HG03439 (cell line): ENCODE results near the gene PPARG.
A peak's percentile ranks its signal among the peaks of the same experiment; 100 is the strongest.
"Not testable (repeated sequence)": the region's sequence is repeated elsewhere in the genome, so short reads cannot be mapped to it uniquely, and the experiment has no call there.

Experiments used
- ATAC-seq: cut with Tn5 transposase; IDR thresholded peaks from one replicate; pipeline ENCODE4 v1.9.1; 2021; ENCODE audit warnings: mild to moderate bottlenecking, moderate library complexity; ENCODE audit not compliant: unreplicated experiment

Gene PPARG

DNA sequence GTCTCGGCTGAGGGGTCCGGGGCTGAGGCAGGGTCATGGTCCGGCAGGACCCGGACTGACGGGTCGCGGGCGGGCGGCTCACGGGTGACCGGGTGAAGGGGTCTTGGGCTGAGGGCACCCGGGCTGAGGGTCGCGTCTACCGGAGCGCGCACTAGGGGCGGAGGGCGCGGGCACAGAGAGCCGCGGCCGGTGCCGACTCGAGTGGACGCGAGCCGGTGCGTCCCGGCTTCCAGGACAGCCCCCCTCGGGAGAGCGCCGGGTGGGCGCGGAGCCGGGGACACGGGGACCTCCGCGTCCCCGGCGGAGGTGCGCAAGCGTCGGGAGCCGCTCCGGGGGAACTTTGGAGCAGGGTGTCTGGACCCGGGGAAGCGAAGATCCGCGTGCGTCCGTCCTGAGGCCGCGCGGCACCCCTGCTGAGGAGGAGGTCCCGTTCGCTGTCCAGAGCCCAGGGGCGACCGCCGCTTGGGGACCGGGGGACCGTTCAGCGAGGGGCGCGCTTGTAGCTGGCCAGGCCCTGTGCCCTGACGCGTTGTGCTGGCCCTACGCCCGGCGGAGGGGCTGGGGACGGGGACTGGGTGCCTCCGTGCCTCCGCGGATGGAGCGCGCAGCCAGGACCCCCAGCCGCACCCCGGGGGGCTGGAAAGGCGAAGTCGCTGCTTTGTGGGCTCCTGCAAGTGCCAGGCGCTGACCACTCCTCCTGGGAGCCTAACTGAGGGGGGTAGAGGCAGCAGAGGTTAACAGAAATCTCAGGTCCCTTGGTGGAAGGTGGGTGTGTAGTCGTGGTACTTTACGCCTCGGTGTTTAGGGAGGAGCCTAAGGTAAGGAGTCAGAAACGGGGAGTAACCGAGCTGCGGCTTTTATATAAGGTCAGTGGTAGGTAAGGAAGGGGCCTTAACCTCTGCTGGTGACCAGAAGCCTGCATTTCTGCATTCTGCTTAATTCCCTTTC is at the start of gene PPARG:
TSS of gene PPARG (plus strand) at position 889 of the 948 bp plus-strand sequence. CDS start 90,642 bp downstream, outside the sequence.
- ATAC-seq = no peak

DNA sequence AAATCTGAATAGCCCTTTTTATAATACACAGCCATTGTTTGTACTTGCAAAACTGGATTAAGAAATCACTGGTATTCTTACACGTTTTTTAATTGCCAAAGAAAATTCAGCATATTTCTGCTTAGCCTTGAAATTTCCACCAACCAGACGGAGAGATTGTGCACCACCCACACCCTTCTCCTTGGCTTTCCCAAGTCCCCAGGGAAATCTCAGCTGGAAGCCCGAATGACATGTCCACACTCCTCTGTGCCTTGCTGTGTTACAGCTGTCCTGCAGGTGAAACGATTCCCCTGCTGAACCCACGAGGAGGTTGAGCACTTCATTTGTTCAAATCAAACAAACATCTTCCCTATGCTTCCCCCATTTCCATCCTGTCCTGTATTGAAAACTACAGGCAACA is 49.6 kb upstream of the PPARG start:
- no peak for ATAC-seq

DNA sequence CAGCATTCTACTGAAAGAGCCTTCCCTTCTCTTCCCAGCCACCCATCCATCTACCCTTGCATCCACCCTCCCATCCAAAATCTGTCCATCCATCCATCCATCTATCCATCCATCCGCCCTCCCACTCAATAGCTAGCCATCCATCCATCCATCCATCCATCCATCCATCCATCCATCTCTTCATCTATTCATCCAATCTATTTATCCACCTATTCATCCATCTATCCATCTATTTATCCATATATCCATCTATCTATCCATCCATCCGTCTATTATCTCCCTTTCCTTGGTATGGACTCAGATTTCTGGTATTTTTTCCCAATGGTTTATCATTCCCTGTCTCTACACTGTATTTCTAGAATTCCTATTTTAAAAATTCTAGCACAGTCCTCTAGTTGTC is 46.1 kb upstream of the PPARG start:
- ATAC-seq = no peak

DNA sequence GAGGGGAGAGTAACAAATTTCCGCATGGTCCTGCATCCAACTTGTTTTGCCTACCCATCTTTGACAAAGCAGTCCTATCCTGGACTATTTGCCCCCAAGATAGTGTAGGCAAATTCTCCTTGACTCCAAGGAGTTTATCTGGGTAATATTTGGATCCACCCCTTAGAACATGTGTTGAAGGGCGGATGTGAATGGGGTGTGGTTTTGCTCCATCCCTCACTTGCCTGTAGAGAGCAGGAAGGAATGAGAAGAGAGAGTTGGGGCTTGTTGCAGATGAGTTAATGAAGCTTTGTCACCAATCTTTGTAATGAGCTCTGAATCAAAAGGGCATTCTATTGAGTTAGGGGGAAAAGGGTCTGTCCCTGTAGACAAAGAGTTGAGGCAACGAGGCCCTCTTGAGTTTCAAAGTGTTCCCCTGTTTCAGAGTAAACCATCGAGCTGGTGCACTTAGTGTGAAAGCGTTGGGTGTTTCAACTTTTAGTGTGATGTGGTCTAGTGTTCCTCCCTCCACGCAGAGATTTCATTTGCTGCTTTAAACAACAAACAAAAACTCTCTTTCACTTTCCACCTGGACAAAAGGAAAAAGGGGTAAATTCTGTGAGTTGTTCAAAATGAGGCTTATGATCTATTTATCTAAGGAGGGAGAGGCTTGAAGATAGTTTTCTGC is 42.2 kb upstream of the PPARG start:
- no peak for ATAC-seq

DNA sequence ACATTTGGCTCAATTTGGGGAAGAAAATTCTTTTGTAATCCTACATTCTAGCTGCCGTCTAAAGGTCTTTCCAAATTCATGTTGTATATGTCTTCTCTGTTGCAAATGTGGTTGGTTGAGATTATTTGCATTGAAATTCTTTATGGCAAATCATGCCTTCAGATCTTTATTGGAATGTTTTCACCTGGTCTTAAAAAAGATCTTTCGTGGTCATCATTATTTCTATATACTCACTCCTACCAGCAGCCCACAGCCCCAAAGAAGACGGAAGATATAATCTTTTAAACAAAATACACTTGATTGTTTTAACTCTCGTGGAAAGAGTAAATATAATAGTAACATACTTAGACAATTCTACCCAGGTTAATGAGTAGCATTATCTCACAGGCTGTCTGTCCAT is 41.5 kb upstream of the PPARG start:
- ATAC-seq = no peak

DNA sequence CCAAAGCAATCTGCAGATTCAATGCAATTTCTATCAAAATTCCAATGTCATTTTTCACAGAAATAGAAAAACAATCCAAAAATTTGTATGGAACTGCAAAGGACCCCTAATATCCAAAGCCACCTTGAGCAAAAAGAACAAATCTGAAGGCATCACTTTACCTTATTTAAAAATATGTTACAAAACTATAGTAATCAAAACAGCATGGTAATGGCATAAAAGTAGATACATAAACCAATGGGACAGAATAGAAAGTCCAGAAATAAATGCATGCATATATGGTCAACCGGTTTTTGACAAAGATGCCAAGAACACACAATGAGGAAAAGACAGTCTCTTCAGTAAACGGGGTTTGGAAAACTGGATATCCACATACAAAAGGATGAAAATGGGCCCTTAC is 39.4 kb upstream of the PPARG start:
- ATAC-seq = no peak

DNA sequence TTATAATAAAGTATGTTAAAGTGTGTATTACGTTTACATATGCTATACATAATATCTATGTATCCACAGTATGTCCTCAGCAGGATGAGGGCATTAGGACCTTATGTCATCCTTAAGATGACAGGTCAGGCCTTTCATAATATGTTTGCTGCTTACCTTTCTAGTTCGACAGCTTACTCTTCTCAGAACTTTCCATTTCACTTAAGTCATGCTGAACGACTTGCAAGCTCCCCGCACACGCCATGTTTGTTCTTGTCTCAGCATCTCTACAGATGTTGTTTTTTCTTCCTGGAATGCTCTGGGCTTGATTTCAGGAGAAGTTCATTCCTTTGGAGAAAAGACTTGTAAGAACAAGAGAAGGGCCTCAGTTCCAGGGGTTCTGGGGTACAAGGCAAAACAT is 36.0 kb upstream of the PPARG start:
- no peak for ATAC-seq

DNA sequence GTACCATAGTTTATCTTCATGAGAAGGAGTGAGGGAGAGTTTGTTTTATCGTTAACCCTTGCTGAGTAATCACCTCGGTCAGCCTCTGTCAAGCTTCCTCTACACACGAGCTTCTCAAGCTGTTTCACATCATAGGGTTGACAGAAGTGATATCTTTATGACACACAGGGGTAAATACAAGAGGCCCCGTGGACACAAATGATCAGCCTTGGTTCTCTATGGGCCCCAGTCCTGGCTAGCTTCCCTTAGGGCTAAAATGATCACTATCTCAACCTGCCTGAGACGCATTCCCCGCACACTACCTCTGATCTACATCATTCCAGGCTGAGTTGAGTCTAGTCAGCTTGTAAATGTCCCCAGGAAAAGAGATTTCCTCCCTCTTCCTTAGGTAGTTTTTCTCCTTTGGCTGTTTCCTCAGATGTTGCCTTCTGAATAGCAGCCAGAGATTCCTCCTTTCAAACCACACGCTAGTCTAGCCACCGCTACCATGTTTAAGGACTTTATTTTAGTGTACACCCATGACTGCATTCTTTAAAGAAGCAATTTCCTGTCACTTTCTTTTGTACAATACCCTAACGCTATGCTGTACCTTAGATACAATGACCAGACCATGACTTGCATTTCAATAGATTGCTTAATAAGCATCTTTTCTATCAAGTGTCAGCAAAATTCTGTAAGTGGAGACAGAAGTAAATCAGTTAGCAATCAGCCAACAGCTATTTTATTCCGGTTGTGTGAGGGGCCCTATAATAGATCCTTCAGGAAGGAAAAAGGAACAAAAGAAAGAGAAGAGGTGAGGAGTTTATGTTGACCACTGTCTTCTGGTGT is 35.1 kb upstream of the PPARG start:
- ATAC-seq = no peak

GRCh38 chr3:12255393-12255792 is 33.5 kb upstream of the PPARG start:
- no peak for ATAC-seq

DNA sequence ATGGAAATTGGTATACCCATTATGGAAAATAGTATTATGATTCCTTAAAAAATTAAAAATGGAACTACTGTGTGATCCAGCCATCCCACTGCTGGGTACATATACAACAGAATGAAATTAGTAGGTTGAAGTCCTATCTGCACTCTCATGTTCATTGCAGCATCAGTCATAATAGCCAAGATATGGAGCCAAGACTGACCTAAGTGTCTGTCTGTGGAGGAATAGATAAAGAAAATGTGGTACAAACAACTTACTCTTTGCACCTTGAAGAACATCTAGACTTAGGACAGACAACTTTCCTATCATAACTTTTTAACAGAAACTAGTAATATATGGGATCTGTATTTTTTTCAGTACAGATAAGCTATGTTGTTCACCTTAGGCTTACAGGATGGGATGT is 30.0 kb upstream of the PPARG start:
- no peak for ATAC-seq

DNA sequence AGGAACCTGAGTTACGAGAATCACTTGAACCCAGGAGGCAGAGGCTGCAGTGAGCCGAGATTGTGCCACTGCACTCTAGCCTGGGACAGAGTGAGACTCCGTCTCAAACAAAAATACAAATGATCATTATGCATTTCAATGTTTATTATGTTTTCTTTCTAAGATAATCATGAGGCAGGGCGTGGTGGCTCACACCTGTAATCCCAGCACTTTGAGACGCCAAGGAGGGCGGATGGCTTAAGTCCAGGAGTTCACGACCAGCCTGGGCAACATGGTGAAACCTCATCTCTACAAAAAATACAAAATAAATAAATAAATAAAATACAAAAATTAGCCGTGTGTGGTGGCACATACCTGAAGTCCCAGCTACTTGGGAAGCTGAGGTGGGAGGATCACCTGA is 26.7 kb upstream of the PPARG start:
- not testable (repeated sequence) for ATAC-seq

GRCh38 chr3:12265508-12265907 is 23.4 kb upstream of the PPARG start:
- no peak for ATAC-seq

GRCh38 chr3:12266038-12266437 is 22.8 kb upstream of the PPARG start:
- no peak for ATAC-seq

- ATAC-seq = no peak
These were observed 21.4 kb upstream of the PPARG start for GRCh38 chr3:12267376-12268030.

- no peak for ATAC-seq
These were observed 20.7 kb upstream of the PPARG start for GRCh38 chr3:12268049-12268735.

DNA sequence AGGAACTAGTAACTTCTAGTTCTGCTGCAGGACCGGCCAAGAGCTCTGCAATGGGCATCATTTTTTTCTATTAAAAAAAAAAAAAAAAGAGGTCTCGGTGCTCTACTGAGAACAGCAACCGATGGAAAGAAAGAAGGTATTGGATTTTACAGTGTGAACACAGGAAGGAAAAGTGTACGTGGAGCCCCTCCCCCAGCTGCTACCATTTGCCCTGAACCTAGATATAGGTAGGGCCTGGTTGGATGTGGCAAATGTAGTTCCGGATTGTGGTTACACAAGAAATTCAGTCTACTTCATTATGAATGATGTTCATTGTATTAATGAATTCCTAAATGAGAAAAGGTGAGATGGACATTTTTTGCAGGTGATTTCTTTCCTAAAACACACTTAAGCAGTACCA is 17.9 kb upstream of the PPARG start:
- ATAC-seq = no peak

DNA sequence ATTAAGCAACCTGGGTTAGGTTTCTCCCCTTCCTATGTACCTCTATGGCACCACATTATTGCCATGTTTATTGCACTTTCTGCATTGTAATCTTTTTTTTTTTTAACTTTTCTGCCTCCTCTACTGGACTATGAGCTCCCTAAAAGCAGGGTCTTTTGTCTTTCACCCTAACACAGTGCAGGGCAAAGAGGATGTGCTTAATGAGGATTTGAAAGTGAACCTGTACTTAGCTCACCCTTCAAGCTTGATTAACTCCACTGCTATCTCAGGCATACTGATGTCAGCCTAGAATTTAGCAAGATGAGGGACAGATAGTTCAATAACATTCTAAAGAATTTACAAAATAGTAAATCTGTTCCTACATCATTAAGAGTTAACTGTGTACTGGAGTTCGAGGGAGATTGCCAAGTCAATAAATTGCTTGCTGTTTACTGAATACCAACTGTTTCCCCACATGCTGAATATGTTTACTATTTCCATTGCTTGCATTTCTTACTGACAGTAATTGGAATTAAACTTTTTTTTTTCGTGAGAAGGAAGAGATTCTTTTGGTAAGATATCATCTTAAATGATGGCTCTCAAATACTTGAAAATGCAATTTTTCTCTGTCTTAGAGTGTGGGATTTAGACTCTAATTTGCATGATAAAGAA is 15.7 kb upstream of the PPARG start:
- ATAC-seq = peak; percentile 87

GRCh38 chr3:12275974-12276650 is 12.8 kb upstream of the PPARG start:
- no peak for ATAC-seq

- not testable (repeated sequence) for ATAC-seq
These were observed 12.0 kb upstream of the PPARG start for GRCh38 chr3:12276827-12277226.
